Panc1 (cell line): Measurements from ENCODE around the gene MAT2A.

Source experiments
- CTCF ChIP-seq: fragments of 450-650 bp; IDR thresholded peaks from 2 replicates; pipeline ENCODE4 v1.5.1; 2017; ENCODE audit warnings: mild to moderate bottlenecking
- REST ChIP-seq, 2 experiments: IDR thresholded peaks; 2 replicates each; pipeline ENCODE4 v1.6.1; 2011 to 2012; ENCODE audit warnings: low read depth in 2 of 2, control low read depth in 1 of 2, low read length in 1 of 2, mild to moderate bottlenecking in 1 of 2, moderate library complexity in 1 of 2; ENCODE audit not compliant: insufficient read depth in 1 of 2

- TF ChIP-seq CTCF (no peak; the same call in 1 of the 2 replicates), REST (IDR thresholded peaks at IDR 0.05; ENCODE audit: insufficient read depth in 1 of 2, low read depth in 2 of 2, low read length in 1 of 2) (no peak)
These were observed 10.9 kb downstream of the MAT2A start for GRCh38 chr2:85549826-85550225.
